GM12873 (cell line): ENCODE results near the gene STAB2.

ENCODE experiments used
- TF ChIP-seq, protein P1 (sequence below): IDR thresholded peaks from 2 replicates; pipeline ENCODE4 v1.5.1; 2012; ENCODE audit warnings: low read depth, mild to moderate bottlenecking, moderate library complexity, low read length, control low read depth; ENCODE audit not compliant: insufficient read depth; ENCODE audit errors: missing control alignments

The STAB2 gene

DNA sequence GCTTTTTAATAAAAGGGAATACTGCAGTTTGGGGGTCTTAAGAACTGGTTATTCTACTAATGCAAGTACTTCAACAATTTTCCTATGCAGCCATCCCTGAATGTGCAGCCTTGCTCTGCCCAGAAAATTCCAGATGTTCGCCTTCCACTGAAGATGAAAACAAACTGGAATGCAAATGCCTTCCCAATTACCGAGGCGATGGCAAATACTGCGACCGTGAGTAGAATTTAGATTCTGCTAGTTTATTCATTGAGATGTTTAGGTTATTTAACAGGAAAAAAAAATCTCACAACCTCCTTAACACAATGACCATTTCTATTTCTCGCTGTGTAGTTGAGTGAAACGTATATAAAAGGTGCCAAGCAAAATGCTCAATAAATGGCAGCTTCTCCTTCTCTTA, 49.9 kb downstream of the STAB2 start:
- TF ChIP-seq, protein P1, sequence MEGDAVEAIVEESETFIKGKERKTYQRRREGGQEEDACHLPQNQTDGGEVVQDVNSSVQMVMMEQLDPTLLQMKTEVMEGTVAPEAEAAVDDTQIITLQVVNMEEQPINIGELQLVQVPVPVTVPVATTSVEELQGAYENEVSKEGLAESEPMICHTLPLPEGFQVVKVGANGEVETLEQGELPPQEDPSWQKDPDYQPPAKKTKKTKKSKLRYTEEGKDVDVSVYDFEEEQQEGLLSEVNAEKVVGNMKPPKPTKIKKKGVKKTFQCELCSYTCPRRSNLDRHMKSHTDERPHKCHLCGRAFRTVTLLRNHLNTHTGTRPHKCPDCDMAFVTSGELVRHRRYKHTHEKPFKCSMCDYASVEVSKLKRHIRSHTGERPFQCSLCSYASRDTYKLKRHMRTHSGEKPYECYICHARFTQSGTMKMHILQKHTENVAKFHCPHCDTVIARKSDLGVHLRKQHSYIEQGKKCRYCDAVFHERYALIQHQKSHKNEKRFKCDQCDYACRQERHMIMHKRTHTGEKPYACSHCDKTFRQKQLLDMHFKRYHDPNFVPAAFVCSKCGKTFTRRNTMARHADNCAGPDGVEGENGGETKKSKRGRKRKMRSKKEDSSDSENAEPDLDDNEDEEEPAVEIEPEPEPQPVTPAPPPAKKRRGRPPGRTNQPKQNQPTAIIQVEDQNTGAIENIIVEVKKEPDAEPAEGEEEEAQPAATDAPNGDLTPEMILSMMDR = no peak

DNA sequence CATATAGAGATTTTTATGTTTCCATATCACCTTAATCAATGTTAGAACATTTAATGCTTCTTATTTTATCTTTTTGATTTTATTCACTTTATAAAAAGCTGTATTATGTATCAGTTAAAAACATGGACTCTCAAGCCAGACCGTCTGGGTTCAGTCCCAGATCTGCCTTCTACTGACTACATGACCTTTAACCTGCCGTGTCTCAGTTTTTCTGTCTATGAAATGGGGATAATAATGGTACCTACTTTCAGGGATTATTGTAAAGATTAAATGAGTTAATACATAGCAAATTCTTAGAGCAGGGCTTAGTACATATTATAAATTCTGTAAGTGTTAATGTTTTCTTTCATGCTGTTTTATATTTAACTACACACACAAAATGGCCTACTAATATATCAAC, 50.4 kb downstream of the STAB2 start:
- TF ChIP-seq, protein P1 = no peak

DNA sequence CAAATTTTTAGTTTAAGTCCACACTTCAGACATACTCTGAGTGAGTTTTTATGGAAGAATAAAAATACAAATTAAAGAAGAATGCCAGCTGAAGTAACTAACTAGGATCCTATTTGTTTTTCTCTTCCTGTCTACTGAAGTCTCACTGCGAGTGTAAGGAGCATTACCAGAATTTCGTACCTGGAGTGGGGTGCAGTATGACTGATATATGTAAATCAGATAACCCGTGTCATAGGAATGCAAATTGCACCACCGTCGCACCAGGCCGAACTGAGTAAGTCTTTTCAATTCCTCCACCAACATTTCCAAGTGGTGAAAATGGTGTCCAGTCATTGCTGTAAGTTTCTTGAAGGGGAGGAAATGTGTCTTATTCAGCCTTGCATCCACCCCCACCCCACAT, 52.9 kb downstream of the STAB2 start:
- TF ChIP-seq, protein P1 = no peak

DNA sequence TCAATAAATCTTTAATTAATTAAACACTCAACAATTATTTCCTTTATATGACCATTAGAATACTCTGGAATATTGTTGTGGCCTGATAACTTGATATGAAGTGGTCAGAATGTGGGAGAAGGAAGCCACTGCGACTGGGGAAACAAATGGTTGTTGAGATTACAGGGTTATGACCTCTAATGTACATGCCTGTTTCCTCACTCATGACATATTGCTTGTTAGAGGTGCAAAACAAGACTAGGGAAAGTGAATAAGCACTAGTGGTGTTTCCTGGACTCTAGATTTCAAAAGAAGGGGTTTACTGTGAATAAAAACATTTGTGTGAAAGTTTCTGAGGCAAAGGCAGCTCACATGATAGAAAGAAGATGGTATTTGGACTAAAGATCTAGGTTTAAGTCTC, 53.3 kb downstream of the STAB2 start:
- TF ChIP-seq, protein P1 = no peak

DNA sequence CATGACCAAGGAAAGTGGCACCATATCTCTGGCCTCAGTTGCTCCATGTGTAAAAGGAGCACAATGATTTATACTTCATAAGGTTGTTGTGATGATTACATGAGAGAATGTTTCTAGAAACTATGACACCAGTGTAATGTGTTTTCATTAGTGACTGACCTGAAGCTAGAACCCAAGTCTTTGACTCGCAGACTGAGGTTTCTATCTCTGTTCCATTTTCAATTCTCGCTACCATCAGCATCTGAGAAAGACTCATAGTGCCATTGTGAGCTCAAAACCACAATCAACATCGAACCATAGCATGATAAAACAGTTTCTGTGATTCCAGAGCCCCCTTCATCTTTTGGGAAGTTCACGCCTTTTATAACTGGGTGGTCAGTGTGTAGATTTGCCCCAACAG, 53.8 kb downstream of the STAB2 start:
- TF ChIP-seq, protein P1 = no peak

DNA sequence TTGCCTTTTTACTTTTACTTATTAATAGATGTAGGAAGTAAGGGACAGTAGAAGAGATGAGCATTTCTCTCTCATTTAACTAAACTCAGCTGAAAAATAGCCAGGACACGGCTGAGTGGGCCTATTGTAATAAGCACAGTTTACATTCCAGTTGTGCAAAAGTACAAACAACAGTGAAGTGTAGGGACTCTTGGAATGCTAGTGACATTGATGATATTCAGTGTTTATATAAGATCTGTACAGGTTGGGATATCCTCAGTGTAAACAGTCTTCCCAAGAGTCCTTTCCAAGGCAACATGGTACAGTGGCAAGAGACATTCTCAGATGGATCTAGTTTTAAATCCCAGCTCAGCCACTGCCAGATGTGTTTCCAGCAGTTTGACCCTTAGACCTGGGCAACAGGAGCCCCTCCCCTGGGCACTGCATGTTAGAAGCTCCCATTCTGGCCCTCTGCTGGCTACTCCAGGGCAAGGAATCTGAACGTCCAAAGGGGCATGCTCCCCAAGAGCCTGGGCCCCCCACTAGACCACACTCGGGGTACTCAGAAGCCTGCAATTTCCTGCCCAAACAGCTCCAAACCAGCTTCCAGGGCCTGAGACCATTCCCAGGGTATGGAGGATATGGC, 55.3 kb downstream of the STAB2 start:
- TF ChIP-seq, protein P1 = no peak

DNA sequence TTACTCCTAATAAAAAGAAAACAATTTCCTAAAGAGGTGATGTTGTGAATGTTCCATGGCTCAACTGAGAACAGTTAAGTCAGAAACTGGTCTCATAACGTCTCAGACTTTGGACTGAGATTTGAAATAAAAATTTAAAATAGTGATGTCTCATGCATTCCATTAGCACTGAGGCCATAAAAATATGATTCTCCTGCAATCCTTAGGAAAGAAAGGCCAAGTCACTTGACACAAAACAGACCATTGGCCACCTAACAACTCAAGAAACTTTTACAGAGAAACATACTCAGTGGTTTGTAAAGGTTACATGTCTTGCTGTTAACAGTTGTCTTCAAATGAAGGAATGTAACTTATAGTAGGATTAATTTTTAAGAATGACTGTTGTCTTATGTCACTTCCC, 58.1 kb downstream of the STAB2 start:
- TF ChIP-seq, protein P1 = no peak
